GM19025 (cell line): Measurements from ENCODE around the gene SSPN.

Source experiments
- ATAC-seq: cut with Tn5 transposase; IDR thresholded peaks from one replicate; pipeline ENCODE4 v1.9.1; 2021; ENCODE audit warnings: mild to moderate bottlenecking, low read depth, moderate library complexity; ENCODE audit not compliant: unreplicated experiment

The SSPN gene

GRCh38 chr12:26185532-26186320 lies 9.6 kb upstream of the SSPN start:
- no peak for ATAC-seq

- no peak for ATAC-seq
Observed at GRCh38 chr12:26187014-26187798, 8.2 kb upstream of the SSPN start.

- no peak for ATAC-seq
Observed at GRCh38 chr12:26188127-26188526, 7.2 kb upstream of the SSPN start.

- ATAC-seq, result no peak
Observed at GRCh38 chr12:26188641-26189040, 6.7 kb upstream of the SSPN start.

- no peak for ATAC-seq
Observed at GRCh38 chr12:26192142-26192541, 3.2 kb upstream of the SSPN start.

- ATAC-seq, result no peak
Observed at GRCh38 chr12:26193539-26193938, 1.8 kb upstream of the SSPN start.

GRCh38 chr12:26195641-26196420 lies 458 bp downstream of the SSPN start:
- ATAC-seq, result no peak

- ATAC-seq, result no peak
Observed at GRCh38 chr12:26196421-26196716, 996 bp downstream of the SSPN start.

- ATAC-seq, result no peak
Observed at GRCh38 chr12:26197832-26198231, 2.5 kb downstream of the SSPN start.

GRCh38 chr12:26198742-26199141 lies 3.4 kb downstream of the SSPN start:
- no peak for ATAC-seq

GRCh38 chr12:26203167-26203780 lies 7.9 kb downstream of the SSPN start:
- ATAC-seq, result no peak

- ATAC-seq, result no peak
Observed at GRCh38 chr12:26204612-26205289, 9.4 kb downstream of the SSPN start.

GRCh38 chr12:26205298-26205697 lies 9.9 kb downstream of the SSPN start:
- ATAC-seq, result no peak

- no peak for ATAC-seq
Observed at GRCh38 chr12:26205941-26206340, 10.6 kb downstream of the SSPN start.

- ATAC-seq, result no peak
Observed at GRCh38 chr12:26211331-26211730, 16.0 kb downstream of the SSPN start.

GRCh38 chr12:26212396-26212795 lies 17.0 kb downstream of the SSPN start:
- no peak for ATAC-seq

GRCh38 chr12:26212988-26213387 lies 17.6 kb downstream of the SSPN start:
- ATAC-seq, result no peak

- no peak for ATAC-seq
Observed at GRCh38 chr12:26214121-26214520, 18.7 kb downstream of the SSPN start.

GRCh38 chr12:26219736-26220135 lies 24.4 kb downstream of the SSPN start:
- no peak for ATAC-seq

GRCh38 chr12:26224657-26225056 lies 29.3 kb downstream of the SSPN start:
- no peak for ATAC-seq
